GM21360 (cell line): ENCODE data around the gene ARHGAP6.

ENCODE experiments used
- ATAC-seq: cut with Tn5 transposase; IDR thresholded peaks from one replicate; pipeline ENCODE4 v1.9.1; 2021; ENCODE audit warnings: mild to moderate bottlenecking, moderate library complexity; ENCODE audit not compliant: unreplicated experiment

Gene ARHGAP6

DNA sequence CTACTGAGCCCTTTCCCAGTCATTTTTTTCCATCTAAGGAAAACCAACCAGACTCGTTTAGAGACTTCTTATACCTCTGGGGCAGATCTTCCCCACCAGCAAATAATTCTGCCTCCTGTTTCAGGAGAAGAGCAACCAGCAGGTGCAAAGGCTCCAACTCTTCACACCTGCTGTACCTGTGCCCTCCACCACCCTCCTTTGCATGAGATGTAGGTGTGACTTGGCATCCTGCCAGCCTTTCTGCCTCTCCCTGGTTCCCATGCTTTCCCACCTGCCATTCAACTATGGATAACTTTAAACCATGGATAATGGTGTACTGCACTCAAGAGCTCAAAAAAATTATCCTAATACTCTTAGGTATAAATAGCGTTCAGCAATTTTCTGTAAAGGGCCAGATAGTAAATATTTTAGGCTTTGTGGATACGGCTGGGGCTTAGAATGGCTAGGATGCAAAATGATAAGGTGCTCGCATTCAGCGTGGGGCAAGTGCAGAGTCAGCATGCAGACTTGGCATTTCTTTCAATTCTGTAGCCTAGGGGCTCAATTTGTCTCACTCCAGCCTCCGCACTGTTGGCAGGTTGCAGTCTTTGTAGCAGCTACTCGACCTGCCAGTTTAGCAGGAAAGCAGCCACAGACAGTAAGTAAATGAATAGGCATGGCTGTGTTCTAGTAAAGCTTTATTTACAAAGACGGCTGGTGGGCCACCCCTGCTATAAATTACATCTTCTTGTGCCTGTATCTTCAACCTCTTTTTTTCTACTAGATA is 474.8 kb downstream of the ARHGAP6 start:
- ATAC-seq = no peak

- ATAC-seq = no peak
These were observed 476.6 kb downstream of the ARHGAP6 start for GRCh38 chrX:11189097-11189496.

GRCh38 chrX:11188664-11189063 is 477.1 kb downstream of the ARHGAP6 start:
- ATAC-seq = no peak

DNA sequence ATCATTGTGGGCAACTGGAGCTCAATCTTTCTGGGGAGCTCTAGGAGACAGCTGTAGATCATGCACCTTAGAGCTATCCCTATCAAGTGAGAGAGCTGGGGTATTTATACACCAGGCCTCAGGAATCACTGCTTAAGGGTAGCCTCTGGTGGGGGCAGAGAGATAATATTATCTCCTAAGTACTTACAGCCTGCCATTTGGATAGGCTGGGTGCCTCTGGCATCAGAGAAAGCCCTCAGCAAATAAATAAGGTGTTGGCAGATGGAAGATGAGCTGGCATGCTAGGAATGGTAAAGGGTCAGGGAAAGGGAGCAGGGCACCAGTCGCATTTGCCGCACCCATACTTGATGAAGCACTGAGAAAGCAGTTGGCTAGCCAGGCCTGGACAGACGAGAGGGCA is 478.7 kb downstream of the ARHGAP6 start:
- no peak for ATAC-seq

- no peak for ATAC-seq
These were observed 479.9 kb downstream of the ARHGAP6 start for GRCh38 chrX:11185861-11186260.

DNA sequence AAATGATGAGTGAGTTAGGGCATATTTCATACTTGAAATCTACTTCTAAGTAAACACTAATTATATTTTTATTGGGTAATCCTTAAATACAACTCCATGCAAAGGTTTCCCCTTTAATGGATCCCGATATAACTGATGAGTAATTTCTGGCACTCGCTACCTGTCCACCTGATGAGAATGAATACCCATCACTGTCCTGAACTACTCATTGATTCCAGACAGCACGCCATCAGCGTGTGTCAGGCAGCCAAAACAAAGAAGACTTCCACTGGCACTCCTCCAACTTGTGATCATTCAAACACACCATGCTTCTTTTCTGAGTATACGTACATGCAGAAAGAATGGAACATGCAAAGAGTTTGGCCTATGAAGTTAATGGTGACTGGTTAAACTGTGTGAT is 485.1 kb downstream of the ARHGAP6 start:
- no peak for ATAC-seq

DNA sequence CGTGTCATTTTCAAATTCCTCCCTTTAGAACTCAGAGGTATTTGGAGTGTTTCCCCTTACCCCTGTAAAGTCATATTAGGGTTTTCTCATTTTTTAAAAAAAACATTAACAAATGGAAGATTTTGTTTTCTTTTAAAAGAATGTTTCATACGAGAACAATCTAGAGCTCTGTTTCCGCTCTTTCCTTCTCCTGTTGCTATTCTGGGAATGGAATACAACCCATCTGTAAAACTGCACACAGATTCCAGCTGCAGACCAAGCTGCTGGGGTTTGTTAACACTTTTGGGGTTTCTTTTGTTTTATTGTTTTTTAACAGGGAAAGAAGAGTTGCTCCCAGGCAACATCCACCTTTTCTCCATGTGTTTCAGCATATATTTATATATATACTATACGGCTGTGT is 493.3 kb downstream of the ARHGAP6 start:
- ATAC-seq = no peak

DNA sequence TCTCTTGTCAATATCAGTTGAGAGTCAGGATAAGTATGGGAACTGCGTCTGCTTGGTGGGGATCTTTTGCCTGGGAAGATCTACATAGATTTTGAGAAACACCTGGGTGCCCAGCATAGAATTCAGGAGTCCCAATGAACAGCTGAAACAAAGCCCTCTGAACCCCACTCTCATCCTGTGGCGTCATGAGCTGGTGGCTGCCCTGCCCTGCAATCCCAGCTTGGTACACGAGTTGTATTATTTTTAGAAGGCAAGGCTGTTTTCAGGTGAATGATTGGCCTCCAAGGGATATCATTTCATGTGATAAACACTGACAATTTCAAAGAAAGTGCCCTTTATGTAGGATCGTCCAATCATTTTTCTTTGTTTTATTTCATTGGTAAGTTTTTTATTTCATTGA is 493.8 kb downstream of the ARHGAP6 start:
- ATAC-seq = no peak

DNA sequence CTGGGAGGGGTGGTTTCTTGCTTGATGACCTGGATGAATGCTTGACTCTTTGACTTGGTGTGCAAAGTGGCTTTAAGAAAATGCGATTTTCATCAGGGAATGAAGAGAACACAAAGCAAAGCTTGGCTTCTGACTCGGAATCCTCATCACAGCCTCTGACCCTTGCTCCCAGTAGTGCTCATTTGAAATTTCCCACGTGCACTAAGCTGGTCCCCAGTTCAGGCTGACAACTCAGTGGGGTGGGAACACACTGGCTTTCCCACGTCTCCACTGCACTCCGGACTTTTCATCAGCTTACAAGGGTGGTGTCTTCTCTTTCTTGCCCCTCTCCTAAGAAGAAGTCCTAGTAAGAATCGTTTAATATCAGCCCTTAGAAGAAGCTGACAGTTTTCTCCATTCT is 501.3 kb downstream of the ARHGAP6 start:
- ATAC-seq = no peak

GRCh38 chrX:11159149-11159548 is 506.6 kb downstream of the ARHGAP6 start:
- ATAC-seq = no peak

- no peak for ATAC-seq
These were observed 513.7 kb downstream of the ARHGAP6 start for GRCh38 chrX:11151799-11152559.

DNA sequence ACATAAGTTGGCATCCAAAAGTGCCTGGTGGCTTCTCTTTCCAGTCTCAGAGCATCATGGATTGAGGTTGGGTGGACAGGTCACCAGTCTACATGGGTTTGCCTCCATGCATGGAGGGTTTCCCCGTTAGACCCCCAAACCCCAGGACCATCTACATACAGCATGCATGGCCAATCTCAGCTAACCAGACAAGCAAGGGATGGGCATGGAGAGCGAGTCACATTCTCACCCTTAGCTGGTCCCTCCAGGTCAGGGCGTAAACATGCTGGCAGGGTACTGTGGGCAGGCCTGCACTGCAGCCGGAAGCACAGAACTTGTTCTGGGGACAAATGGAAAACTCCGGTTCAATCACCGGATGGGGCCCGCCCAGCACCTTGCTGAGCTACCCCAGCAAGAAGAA is 517.3 kb downstream of the ARHGAP6 start:
- no peak for ATAC-seq

GRCh38 chrX:11146411-11146810 is 519.3 kb downstream of the ARHGAP6 start:
- ATAC-seq = no peak

DNA sequence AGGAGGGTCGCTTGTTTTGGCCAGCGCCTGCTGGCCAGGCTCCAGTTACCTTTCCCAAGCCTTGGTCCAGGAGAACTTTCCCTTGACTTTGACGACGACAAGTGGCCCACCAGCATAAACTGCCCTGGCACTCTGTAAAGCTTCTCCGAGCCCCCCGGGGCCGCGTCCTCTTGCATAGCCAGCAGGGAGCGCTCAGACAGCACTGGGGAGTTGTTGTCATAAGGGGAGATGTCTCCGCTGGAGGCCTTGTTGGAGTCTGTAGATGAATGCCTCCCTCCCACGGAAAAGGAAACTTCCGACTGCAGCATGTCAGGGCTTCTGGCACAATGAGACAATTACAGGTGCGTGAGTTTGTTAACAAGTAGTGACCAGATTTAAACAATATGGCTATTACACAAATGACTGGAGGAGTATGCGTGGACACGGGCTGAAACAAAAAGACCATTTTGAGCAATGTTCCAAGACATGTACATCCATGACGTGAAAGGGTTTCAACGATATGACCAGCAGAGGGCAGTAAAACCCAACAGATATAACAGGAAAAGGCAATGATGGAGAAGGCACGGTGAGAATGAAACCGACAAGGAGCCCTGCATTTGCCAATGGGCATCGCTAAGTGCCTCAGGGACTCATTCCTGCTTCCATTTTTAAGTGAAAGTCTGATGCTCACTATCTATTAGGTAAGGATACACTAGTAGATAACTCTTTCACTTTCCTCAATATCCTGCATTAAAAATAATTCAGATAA is 521.6 kb downstream of the ARHGAP6 start:
- ATAC-seq = peak; percentile 86

GRCh38 chrX:11138498-11139390 is 527.0 kb downstream of the ARHGAP6 start:
- no peak for ATAC-seq

DNA sequence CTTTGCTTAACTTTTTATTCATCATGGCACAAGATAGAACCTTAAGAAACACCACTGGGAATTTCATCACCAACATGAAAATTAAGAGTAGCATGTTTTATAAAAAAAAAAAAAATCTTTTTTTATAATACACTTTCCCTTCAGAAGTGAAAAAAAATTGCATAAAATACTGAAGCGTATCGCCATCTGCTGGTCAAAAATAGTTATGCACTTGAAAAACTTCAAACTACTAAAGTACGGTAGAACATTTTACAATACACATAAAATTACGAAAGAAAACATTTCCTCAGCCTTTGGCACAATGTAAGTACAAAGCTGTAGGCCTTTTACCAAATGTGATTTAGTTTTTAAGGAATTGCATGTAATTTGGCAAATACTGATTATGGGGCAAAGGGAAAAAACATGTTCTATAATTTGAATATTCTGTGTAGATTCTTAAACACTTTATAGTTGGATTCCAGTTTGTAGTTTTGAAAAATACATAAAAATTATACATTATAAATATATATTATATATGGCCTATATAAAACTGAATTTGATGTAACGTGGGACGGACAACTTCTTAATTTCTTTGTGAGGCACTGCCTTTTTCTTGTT is 528.1 kb downstream of the ARHGAP6 start:
- ATAC-seq = no peak

- ATAC-seq = no peak
These were observed 530.0 kb downstream of the ARHGAP6 start for GRCh38 chrX:11135564-11136185.

- no peak for ATAC-seq
These were observed 534.6 kb downstream of the ARHGAP6 start for GRCh38 chrX:11131146-11131545.

DNA sequence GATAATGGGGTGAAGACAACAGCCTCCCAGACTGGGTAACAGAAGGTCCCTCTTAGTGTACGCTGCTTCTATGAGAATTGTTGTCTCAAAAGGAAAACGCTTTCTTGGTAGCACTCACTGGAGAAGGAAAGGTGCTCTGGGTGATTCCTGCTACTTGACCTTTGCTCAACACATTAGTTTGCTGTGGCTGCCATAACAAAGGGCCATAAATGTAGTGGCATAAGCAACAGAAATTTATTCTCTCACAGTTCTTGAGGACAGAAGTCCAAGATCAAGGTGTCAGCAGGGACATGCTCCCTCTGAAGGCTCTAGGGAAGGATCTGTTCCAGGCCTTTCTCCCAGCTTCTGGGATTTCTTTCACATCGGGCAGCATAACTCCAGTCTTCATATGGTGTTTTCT is 535.6 kb downstream of the ARHGAP6 start:
- ATAC-seq = no peak
